Measurements from ENCODE around the gene TNS4. TPM values are rescaled to one million over a fixed set of nuclear protein-coding genes. Genes with fewer than 3 reads are reported as not detected.

Gene TNS4
- total RNA-seq, 1 donor from 2014 or later: 0.78 TPM

- intact Hi-C loops (cut with DNase I): no loop called here
- DNase-seq (peak; percentile 11), ATAC-seq (no peak)
- H3K4me1 ChIP-seq: peaks cover 26% of the 10 kb centered on the region
- no peaks in the 10 kb centered on the region for H3K9me3 ChIP-seq
- TF ChIP-seq CTCF (IDR thresholded peaks at IDR 0.05): no peak
- no peaks in the 10 kb centered on the region for H3K36me3 ChIP-seq
- no peak overlapping the region for H3K4me3 ChIP-seq
- H3K27me3 ChIP-seq: no peaks in the 10 kb centered on the region
- no peak overlapping the region for H3K27ac ChIP-seq
These were observed 16.6 kb upstream of the TNS4 start for GRCh38 chr17:40517981-40518380.

GRCh38 chr17:40517286-40517662, 15.9 kb upstream of the TNS4 start:
- Histone ChIP-seq H3K4me1 (peaks cover 28% of the 10 kb centered on the region), H3K36me3 (no peaks in the 10 kb centered on the region), H3K27me3 (no peaks in the 10 kb centered on the region), H3K27ac (no peak overlapping the region), H3K9me3 (no peaks in the 10 kb centered on the region), H3K4me3 (no peak overlapping the region)
- ATAC-seq (no peak), DNase-seq (peak; percentile 29)
- intact Hi-C loops (cut with DNase I): no loop called here
- no peak for TF ChIP-seq CTCF (IDR thresholded peaks at IDR 0.05)

- TF ChIP-seq CTCF (IDR thresholded peaks at IDR 0.05): no peak
- Histone ChIP-seq H3K9me3 (no peaks in the 10 kb centered on the region), H3K4me3 (no peak overlapping the region), H3K36me3 (no peaks in the 10 kb centered on the region), H3K27ac (no peak overlapping the region), H3K27me3 (no peaks in the 10 kb centered on the region), H3K4me1 (peaks cover 33% of the 10 kb centered on the region)
- intact Hi-C loops (cut with DNase I): no loop called here
- DNase-seq: peak; percentile 53
- ATAC-seq: no peak
These were observed 15.3 kb upstream of the TNS4 start for GRCh38 chr17:40516581-40517285.

- no peak for TF ChIP-seq CTCF (IDR thresholded peaks at IDR 0.05)
- peaks cover 36% of the 10 kb centered on the region for H3K4me1 ChIP-seq
- peak; percentile 48 for DNase-seq
- ATAC-seq: no peak
- H3K27me3 ChIP-seq: no peaks in the 10 kb centered on the region
- no peak overlapping the region for H3K27ac ChIP-seq
- no peak overlapping the region for H3K4me3 ChIP-seq
- H3K9me3 ChIP-seq: no peaks in the 10 kb centered on the region
- H3K36me3 ChIP-seq: no peaks in the 10 kb centered on the region
- intact Hi-C loops (cut with DNase I): no loop called here
These were observed 14.1 kb upstream of the TNS4 start for GRCh38 chr17:40515491-40516041.

GRCh38 chr17:40515011-40515410, 13.6 kb upstream of the TNS4 start:
- Histone ChIP-seq H3K36me3 (no peaks in the 10 kb centered on the region), H3K4me3 (no peak overlapping the region), H3K9me3 (no peaks in the 10 kb centered on the region), H3K4me1 (peaks cover 36% of the 10 kb centered on the region), H3K27me3 (no peaks in the 10 kb centered on the region), H3K27ac (no peak overlapping the region)
- intact Hi-C loops (cut with DNase I): no loop called here
- DNase-seq (peak; percentile 19), ATAC-seq (no peak)
- no peak for TF ChIP-seq CTCF (IDR thresholded peaks at IDR 0.05)
